NCI-H2196 treated with DMSO at 0.1 percent for 48 hours (cell line): ENCODE data around the gene HIPK4.
"Not testable (repeated sequence)": the region's sequence is repeated elsewhere in the genome, so short reads cannot be mapped to it uniquely, and the experiment has no call there.

Experiments used
- DNase-seq: peaks from one replicate; lab custom pipeline; 2025; ENCODE audit not compliant: unreplicated experiment; lab: John Stamatoyannopoulos, UW

The HIPK4 gene

GRCh38 chr19:40341601-40342482 lies 48.1 kb downstream of the HIPK4 start:
- no peak for DNase-seq

GRCh38 chr19:40339018-40339728 lies 50.8 kb downstream of the HIPK4 start:
- DNase-seq: no peak

GRCh38 chr19:40337594-40337993 lies 52.4 kb downstream of the HIPK4 start:
- DNase-seq: no peak

GRCh38 chr19:40337107-40337506 lies 52.9 kb downstream of the HIPK4 start:
- no peak for DNase-seq

- DNase-seq: no peak
Measured at GRCh38 chr19:40336601-40336900, 53.4 kb downstream of the HIPK4 start.

- DNase-seq: no peak
Measured at GRCh38 chr19:40335855-40336600, 54.0 kb downstream of the HIPK4 start.

GRCh38 chr19:40335101-40335500 lies 54.9 kb downstream of the HIPK4 start:
- DNase-seq: no peak

GRCh38 chr19:40333083-40333482 lies 56.9 kb downstream of the HIPK4 start:
- not testable (repeated sequence) for DNase-seq

- no peak for DNase-seq
Measured at GRCh38 chr19:40332669-40333068, 57.3 kb downstream of the HIPK4 start.

GRCh38 chr19:40331052-40331451 lies 58.9 kb downstream of the HIPK4 start:
- no peak for DNase-seq
